NCI-H2107 treated with DMSO at 0.1 percent for 48 hours (cell line): ENCODE data around the gene PTX4.
"Not testable (repeated sequence)": the region's sequence is repeated elsewhere in the genome, so short reads cannot be mapped to it uniquely, and the experiment has no call there.

ENCODE experiments used
- DNase-seq: peaks from one replicate; lab custom pipeline; 2025; ENCODE audit not compliant: unreplicated experiment; lab: John Stamatoyannopoulos, UW

The PTX4 gene

DNA sequence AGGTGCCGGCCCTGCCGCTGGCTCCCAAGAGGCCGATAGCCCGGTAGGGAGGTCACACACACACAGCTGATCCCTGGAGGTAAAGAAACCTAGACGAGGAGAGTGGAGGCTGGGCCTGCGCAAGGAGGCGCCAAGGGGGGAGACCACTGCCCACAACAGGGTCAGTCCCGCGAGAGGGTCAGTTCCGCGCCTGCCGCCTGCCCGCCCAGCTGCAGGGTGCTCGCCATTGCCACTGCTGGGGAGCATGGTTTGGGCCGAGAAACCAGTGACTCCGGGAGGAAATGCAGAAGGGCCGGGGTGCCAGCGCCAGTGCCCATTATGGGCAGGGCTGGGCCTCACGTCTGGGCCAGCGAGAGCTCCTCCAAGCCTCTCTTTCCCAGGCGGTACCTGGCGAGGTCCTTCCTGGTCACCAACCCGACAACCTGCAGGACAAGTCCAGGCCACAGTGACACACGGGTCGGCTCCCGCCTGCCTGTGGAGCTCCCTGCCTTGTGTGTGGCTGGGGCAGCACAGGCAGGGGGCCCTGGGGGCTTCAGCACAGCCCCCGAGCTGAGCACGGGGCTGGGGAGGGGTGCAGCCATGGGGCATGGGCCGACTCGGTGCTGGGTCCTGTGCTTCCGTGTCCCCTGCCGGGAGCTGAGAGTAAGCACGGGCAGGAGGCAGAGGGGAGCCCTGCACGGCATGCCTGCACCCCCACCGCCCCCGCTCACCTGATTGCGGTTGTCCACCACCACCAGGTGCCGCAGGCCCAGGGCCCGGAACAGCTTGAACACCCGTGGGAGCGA, 42.3 kb downstream of the PTX4 start:
- no peak for DNase-seq

DNA sequence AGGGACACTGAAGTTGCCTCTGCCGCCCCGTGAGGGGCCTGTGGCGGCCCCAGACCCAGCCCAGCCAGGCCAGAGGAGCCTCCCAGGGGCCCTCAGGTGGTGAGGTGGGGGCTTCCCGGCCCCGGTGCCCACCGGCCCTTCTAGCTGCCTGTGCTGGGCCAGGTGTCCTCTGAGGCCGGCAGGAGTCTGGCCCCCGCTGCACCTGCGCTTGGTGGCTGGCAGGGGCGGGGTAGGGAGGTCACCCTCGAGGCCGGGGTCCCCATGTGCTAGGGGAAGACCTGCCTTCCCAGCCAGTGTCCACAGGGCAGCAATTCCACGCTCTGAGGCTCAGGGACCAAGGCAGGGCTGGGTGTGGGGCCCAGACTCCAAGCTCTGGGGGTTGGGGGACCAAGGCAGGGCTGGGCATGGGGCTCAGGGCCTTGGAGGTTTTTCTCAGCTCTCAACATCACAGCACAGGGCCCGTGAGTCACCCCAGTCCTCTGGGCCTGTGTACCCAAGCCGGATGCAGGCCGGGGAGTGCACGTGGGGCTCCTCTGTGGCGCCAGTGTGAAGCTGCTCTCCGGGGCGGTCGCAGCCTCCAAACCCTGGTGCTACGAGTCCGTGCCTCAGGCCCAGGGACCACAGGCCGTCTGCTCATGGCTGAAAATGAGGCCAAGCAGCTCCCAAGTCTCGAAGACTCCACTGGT, 43.1 kb downstream of the PTX4 start:
- DNase-seq: no peak

DNA sequence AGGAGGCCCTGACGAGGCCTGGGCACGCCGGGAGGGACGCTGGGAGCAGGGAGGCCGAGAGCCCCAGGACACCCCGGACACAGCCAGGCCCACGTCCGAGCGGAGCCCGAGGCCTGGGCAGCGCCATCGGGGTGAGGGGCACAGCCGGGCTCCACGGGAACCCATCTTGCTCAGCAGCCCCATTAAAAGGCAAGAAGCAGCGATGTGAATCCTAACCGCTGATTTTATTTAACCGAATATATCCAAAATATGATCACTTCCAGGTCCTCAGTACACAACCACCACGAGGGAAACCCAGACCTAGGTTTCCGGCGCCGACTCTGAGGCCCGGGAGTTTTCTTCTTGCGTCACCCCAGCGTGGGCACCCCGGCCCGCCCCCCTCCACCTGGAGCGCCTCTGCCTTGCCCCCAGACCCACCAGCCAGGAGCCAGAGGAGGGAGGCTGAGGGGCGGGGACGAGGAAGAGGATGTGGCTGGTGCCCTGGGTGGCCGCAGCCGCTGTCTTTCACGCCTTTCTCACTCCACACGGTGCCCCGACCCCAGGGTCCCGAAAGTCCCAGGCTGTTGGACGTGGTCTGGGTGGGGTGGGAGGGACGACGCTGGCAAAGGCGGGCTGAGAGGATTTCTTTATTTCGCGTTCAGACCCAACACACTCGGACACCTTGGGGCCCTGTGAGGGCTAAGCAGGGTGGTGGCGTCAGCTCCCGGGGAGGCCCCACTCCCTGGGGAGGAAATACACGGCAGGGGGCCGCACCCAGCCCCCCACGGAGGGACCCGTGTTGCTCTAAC, 43.8 kb downstream of the PTX4 start:
- DNase-seq: no peak

DNA sequence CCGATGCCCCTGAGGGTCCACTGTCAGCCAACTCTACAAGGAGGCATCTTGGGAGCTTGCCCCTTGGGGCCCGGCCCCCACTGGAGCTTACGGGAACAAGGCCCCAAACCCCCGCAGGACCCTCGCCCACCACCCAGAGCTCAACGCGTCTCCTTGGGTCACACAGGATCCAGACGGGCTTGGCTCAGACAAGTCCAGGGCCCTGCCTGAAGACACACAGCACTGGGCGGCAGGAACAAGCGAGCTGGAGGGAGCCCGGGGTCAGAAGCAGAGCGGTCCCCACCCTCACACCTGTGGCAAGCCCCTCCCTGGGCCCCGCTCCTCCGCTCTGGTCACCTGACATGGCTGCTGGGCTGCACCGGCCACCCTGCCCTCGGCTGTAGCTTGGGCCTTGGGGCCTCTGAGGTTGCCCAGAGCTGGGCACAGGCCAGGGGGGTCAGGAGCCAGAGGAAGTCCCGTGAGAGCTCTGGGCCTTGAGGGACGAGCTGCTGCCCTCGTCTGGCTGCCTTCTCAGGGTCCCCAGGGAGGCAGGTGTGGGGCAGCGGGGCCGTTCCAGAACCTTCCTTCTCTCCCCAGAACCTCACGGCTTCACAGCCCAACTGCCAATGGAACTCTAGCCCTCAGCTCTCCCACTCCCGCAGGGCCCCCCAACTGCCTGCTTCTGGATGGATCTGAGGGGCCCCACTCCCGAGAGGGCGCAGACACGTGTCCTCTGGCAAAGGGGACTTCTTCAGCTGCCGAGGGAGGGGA, 44.6 kb downstream of the PTX4 start, which contains the start of gene CCDC154:
TSS of gene CCDC154 (minus strand) at position 577 of the 750 bp plus-strand sequence. CDS start at position 343, 234 bp downstream.
- DNase-seq: no peak

DNA sequence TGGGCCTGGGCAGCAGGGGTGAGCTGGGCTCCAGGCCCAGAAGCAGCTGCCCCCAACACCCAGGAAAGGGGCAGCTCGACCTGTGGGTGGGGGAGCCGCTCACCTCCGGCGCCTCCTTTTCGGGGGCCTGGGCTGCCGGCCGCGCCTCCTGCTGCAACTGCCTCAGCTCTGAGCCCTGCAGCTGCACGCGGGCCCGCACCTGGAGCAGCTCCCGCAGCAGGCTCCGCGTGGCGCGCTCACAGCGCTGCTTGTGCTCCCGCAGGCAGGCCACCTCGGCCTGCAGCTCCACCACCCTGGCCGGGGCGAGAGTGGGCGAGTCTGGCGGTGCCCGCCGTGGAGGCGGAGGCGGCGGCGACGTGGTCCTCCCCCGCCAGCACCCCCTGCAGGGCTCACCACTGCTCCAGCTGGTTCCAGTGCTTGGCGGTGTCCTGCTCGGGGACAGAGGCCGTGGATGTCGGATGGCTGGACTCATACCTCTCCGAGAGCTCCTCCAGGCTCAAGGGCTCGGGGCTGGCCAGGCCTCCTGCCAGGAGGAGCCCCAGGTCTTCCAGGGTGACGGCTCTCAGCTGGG, 45.3 kb downstream of the PTX4 start:
- no peak for DNase-seq

DNA sequence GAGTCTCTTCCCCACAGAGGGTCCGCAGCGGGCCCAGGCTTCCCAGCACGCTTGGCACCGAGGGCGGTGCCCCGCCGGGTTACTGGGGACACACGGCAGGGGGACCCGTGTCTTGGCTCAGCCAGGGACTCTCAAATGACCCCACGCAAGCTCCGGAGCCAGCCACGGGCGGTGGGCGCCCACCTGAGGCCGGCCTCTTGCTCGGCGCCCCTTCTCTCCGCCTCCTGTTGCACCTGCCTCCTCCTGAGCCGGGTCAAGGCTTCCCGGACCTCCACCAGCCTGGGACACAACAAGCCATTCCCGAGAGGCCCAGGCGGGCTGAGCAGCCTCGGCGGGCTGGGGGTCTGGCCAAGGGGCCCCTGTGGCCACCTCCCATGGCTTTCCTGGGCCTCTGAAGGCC, 46.0 kb downstream of the PTX4 start:
- no peak for DNase-seq

DNA sequence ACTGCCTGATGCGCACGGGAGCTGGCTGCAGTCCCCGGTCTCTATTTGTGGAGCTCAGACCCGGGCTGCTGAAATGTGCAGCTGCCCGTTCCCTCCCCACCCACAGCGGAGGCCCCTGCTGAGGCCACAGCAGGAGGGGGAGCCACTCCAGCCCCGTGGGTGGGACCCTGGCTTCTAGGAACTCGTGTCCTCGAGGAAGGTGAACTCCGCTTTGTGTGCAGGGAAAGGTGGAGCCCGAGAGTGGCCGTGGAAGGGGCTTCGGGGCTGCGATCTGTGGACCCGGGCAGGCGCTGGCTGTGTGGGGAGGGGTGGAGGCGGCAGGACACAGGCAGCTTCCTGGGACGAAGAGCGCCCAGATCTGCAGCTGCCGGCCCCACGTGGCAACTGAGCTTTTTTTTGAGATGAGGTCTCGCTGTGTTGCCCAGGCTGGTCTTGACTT, 47.3 kb downstream of the PTX4 start:
- DNase-seq: no peak

DNA sequence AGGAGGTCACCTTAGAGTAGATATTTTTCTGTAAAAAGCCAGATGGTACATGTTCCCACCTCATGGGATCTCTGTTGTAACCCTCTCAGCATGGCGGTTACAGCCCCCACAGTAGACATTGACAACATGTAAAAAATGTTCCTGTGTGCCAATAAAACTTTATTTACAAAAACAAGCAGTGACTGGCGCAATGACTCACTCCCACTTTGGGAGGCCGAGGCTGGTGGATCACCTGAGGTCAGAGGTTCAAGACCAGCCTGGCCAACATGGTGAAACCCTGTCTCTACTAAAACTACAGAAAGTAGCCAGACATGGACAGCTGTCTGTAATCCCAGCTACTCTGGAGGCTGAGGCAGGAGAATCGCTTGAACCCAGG, 49.1 kb downstream of the PTX4 start:
- DNase-seq: not testable (repeated sequence)

DNA sequence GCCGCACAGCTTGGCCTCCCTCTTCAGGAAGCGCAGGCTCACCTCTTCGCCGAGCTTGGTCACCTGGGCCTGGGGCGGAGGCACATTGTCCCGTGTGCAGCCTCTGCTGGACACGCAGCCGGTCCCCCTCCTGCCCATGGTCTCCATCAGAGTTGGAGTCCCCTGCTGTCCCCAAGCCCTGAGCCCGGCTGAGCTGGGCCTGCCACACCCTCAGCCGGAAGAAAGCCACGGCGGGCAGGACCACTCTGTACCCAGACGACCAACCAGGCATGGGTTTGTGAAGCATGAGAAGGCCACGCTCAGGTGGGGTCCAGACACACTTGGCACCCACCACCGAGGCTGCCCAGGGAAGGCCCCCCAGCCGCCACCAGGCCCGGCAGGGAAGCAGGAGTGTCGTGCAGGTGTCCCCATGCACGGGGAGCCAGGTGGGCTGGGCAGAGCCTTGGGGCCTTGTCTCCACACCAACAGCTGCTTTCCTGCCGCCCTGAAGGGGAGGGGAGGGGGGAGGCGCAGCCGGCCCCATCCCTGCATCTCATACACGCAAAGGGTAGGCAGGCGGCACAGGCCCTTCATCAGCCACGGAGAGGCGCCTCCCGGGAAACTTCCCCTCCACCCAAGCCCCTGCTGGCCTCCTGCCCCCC, 49.6 kb downstream of the PTX4 start:
- no peak for DNase-seq

DNA sequence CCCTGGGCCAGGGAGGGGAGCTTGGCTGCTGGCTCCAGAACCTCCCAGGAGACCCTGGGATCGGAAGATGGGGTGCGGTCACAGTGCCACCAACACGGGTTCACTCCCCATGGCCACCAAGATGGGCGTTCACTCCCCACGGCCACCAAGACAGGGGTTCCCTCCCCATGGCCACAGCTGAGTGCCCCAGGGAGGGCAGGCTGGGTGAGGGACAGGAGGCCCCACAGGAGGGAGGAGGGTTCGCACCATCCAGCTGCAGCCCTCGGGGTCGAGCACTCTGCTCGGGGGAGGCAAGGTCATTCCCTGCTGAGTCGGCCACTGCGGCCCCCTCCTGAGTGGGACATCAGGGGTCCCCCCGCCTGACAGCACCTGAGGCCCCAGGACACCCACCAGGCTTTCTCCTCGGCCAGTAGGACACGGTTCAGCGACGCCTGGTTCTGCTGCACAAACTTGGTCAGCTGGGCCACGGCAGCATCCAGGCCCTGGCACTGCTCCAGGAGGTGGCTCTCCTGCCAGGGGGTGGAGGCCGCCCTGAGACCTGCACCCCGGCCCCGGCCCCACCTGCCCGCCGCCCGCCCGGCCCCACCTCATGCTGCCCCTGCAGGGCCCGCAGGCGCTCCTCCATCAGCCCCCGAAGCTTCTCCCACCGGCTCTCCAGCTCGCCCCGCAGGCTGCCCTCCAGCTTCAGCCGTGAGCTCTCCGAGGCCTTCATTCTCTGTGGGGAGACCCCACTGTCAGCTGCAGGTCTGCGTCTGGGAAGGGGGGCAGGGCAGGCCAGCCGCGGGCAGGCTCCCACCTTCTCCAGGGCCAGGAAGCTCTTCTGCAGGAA, 50.3 kb downstream of the PTX4 start:
- no peak for DNase-seq

DNA sequence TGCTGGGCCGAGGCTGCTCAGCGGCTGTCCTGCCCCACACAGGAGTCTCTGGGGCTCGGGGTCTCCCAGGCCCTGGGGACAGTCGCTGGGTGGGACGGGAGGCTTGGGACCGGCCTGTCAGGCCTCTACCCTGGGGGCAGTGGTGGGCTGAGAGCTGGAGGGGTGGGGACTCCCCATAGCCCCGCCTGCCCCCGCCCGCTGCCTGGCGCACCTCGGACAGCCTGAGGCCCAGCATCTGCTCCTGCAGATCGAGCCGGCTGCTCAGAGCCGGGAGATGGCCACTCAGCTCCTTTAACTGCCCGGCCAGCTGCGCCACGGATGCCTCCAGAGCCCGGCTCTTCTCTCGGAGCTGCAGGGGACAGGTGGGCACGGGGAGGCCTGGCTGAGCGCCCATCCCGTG, 51.1 kb downstream of the PTX4 start:
- DNase-seq: no peak

DNA sequence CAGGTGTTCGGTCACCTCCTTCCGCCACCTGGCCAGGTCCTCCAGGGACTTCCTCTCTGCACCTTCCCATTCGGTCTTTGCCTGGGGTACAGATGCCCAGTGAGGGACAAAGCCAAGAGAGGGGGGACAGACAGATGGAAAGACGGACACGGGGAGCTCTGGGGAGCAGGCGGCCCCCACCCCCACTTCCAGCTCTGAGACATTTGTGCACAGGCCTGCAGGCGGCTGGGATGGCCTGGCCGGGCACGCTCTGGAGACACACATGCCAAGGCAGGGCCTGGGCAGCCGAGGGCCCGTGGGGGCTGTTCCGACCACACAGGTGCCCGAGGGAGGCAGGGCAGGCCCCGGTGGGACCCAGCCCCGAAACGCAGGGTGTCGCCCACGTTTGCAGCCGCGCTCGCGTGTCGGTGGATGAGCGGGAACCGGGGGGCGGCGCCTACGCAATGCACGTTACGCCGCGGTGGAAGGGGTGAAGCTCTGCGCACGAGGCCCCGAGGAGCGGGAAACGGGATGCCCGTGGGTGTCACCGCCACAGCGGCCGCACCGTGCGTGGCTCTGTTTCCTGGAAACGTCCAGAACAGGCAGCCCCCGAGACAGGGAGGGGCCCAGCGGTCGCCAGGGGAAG, 51.9 kb downstream of the PTX4 start:
- no peak for DNase-seq

DNA sequence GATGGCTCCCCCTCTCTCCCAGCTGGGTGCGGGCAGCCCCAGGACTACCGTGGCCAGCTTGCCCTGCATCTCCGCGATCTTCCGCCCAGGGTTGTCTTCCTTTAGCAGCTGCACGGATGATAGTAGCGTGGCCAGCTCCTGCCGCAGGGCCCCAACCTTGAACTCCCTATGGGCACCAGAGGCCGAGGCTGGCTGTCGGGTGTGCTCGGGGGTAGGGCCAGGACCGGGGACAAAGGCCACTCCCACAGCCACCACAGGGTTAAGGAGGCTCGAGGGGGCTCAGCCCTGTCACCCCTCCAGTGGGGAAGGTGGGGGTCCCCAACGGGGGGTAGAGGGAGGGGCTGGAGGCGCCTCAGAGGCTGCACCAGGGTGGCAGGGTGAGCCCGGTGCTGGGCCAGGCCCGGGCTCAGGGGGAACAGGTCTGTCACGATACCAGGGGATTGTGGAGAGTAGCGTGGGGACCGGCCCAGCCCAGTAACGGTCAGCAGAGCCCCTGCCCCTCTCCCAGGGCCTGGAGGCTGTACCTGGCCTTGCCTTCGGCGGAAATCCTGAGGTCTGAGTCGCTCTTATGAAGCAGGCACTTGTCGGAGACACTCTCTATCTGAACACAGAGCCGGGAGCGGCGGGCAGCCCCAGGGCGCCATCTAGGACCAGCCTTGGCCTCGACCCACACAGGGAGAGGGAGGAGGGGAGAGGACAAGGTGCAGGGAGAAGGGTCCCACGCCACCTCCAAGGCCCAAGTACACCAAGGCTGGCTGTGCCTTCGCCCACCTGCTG, 52.6 kb downstream of the PTX4 start:
- no peak for DNase-seq
